Uterine smooth muscle cell (primary cell): ENCODE data around the gene UBTD1. TPM values are rescaled to one million over a fixed set of nuclear protein-coding genes. Genes with fewer than 3 reads are reported as not detected.

Source experiments
- total RNA-seq: library from RNA; depleted of rRNA; stranded (reverse); fragments of >200 nt; gene quantifications from 2 replicates; pipeline ENCODE4 v1.2.3, GENCODE V29; 2014

UBTD1 gene
- total RNA-seq, result 25.6 and 31.2 TPM in 2 replicates

GRCh38 chr10:97498841-97499560, at the start of gene UBTD1:
Gene UBTD1, plus strand, starts transcription at chr10:97498924. Its CDS starts 280 bp downstream, at chr10:97499204.

GRCh38 chr10:97498076-97498840, 466 bp upstream of the UBTD1 start, which contains the start of gene MMS19:
Gene MMS19, minus strand, starts transcription at chr10:97498422. Its CDS starts 38 bp downstream, at chr10:97498384.

GRCh38 chr10:97572214-97572989, 73.7 kb downstream of the UBTD1 start, which contains the start of gene ANKRD2:
Gene ANKRD2, plus strand, starts transcription at chr10:97572779. Its CDS starts 10 bp downstream, at chr10:97572789.

DNA sequence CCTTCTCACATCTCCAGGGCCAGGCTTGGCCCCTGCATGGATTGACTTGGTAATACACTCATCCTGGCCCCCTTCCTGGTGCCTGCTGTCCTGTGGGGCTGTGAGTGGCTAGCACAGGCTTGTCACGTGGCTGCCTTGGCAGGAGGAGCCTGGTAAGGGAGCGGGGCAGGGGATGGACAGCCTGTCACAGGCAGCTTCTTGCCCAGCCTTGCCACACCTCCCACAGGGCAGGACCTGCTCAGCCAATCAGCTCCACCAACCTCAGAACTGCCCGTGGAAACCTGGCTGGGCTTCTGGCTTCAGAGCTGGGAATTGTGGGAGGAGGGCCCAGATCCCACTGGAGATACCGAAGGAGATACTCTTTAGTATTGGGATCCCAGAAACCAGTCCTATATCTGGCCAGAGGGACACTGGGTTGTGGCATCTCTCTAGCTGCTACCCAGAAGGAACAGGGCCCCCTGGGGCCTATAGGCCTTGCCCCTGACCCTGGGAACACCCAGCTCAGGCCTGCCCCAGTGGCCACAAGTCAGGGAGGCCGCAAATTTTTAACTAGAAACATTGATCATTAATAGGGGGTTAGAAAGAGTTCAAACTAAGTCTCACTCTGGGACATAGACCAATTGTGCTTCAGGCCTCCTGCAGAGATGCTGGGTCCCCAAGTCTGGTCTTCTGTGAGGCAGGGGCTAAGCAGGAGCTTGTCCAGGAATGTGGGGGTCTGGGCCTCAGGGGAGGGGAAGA, 85.5 kb downstream of the UBTD1 start, which contains the start of gene HOGA1:
TSS of gene HOGA1 (plus strand) at position 330 of the 738 bp plus-strand sequence. CDS start at position 645, 315 bp downstream.

GRCh38 chr10:97589479-97589878, 90.8 kb downstream of the UBTD1 start, which contains the start of gene C10orf62:
Gene C10orf62, plus strand, starts transcription at chr10:97589721. Its CDS starts 177 bp downstream, at chr10:97589898.

Other genes with a start within 250 kb of the UBTD1 start
- gene ARHGAP19, start 206.3 kb upstream of the UBTD1 start, total RNA-seq, result 11.9 and 20.8 TPM in 2 replicates
- 2.7 and 3.0 TPM in 2 replicates for gene FRAT1, start 179.7 kb upstream of the UBTD1 start, total RNA-seq
- gene FRAT2, start 164.2 kb upstream of the UBTD1 start, total RNA-seq, result 6.0 and 6.6 TPM in 2 replicates
- gene RRP12, start 97.6 kb upstream of the UBTD1 start, total RNA-seq, result 17.5 and 29.7 TPM in 2 replicates
- 355 and 484 TPM in 2 replicates for gene PGAM1, start 72.7 kb upstream of the UBTD1 start, total RNA-seq
- 34.6 and 39.4 TPM in 2 replicates for gene EXOSC1, start 52.9 kb upstream of the UBTD1 start, total RNA-seq
- 45.0 and 51.1 TPM in 2 replicates for gene ZDHHC16, start 52.7 kb upstream of the UBTD1 start, total RNA-seq
- gene MMS19, start 502 bp upstream of the UBTD1 start, total RNA-seq, result 89.5 and 106 TPM in 2 replicates
- 0.25 and 0.66 TPM in 2 replicates for gene ANKRD2, start 73.9 kb downstream of the UBTD1 start, total RNA-seq
- 0.50 and 0.89 TPM in 2 replicates for gene HOGA1, start 85.5 kb downstream of the UBTD1 start, total RNA-seq
- gene C10orf62, start 90.8 kb downstream of the UBTD1 start, total RNA-seq, result 0.11 and 0.37 TPM in 2 replicates
- 5.0 and 9.5 TPM in 2 replicates for gene MORN4, start 134.6 kb downstream of the UBTD1 start, total RNA-seq
- gene PI4K2A, start 141.7 kb downstream of the UBTD1 start, total RNA-seq, result 27.4 and 31.5 TPM in 2 replicates
- gene AVPI1, start 188.3 kb downstream of the UBTD1 start, total RNA-seq, result 23.0 and 32.1 TPM in 2 replicates
- 23.7 TPM in 2 replicates for gene MARVELD1, start 214.8 kb downstream of the UBTD1 start, total RNA-seq
- 24.3 and 28.9 TPM in 2 replicates for gene ZFYVE27, start 238.2 kb downstream of the UBTD1 start, total RNA-seq